CD4-positive, alpha-beta T cell (primary cell): ENCODE measurements around the gene KARS1. TPM values are rescaled to one million over a fixed set of nuclear protein-coding genes. Genes with fewer than 3 reads are reported as not detected.

Experiments
- ATAC-seq: fragments of 200-7000 bp; cut with Tn5 transposase; one replicate; pipeline ENCODE4 v1.10.0; 2022; ENCODE audit warnings: mild to moderate bottlenecking; ENCODE audit not compliant: poor library complexity
- CTCF ChIA-PET: fragments of 350-600 bp; sonication (Branson Sonifier 250); formaldehyde crosslinking; loops from one replicate; lab custom pipeline; 2021; ENCODE audit warnings: antibody characterized with exemption, inconsistent platforms; lab: Charles Lee
- POLR2A ChIA-PET: fragments of 350-600 bp; sonication (Branson Sonifier 250); formaldehyde crosslinking; loops from one replicate; lab custom pipeline; 2021; ENCODE audit warnings: antibody characterized with exemption, inconsistent platforms; lab: Charles Lee
- DNase-seq, 14 experiments: peaks; one replicate each; pipeline ENCODE4 v3.0.0-alpha.2; 2013 to 2020; ENCODE audit warnings: mixed read lengths in 2 of 14
- H3K27ac ChIP-seq, 2 donors: one replicate each; pipeline versions ENCODE4 v1.5.1 to v1.7.0; 2013; ENCODE audit warnings: low read length in 2 of 2, low read depth in 1 of 2, mild to moderate bottlenecking in 1 of 2
- H3K27me3 ChIP-seq, 2 experiments: 1 replicate in 1 of 2; 2 replicates in 1 of 2; pipeline versions ENCODE4 v1.6.1 to v1.7.0; 2013; ENCODE audit warnings: low read length in 2 of 2, control low read depth in 1 of 2, mild to moderate bottlenecking in 1 of 2, moderate library complexity in 1 of 2; ENCODE audit not compliant: insufficient read depth in 2 of 2, control insufficient read depth in 1 of 2
- H3K36me3 ChIP-seq: one replicate; pipeline ENCODE4 v1.6.1; 2013; ENCODE audit warnings: low read length, control low read depth; ENCODE audit not compliant: insufficient read depth
- H3K4me1 ChIP-seq: one replicate; pipeline ENCODE4 v1.6.1; 2013; ENCODE audit warnings: low read length, control low read depth; ENCODE audit not compliant: insufficient read depth
- H3K4me3 ChIP-seq: one replicate; pipeline ENCODE4 v1.5.1; 2013; ENCODE audit warnings: mild to moderate bottlenecking, low read length, moderate library complexity
- H3K9me3 ChIP-seq, 2 experiments: 1 replicate in 1 of 2; 2 replicates in 1 of 2; pipeline versions ENCODE4 v1.6.1 to v1.7.0; 2013; ENCODE audit warnings: low read length in 2 of 2, mild to moderate bottlenecking in 2 of 2, control low read depth in 1 of 2, moderate library complexity in 1 of 2; ENCODE audit not compliant: control insufficient read depth in 1 of 2, insufficient read depth in 1 of 2
- H3K27ac Mint-ChIP-seq: one replicate; pipeline ENCODE4 v1.8.0; 2020; ENCODE audit warnings: mixed read lengths
- H3K27me3 Mint-ChIP-seq: one replicate; pipeline ENCODE4 v1.8.0; 2021; ENCODE audit warnings: mixed read lengths
- H3K36me3 Mint-ChIP-seq: one replicate; pipeline ENCODE4 v1.8.0; 2021; ENCODE audit warnings: low read depth, mixed read lengths
- H3K4me1 Mint-ChIP-seq: one replicate; pipeline ENCODE4 v1.8.0; 2021; ENCODE audit warnings: low read depth, mixed read lengths
- H3K4me3 Mint-ChIP-seq: one replicate; pipeline ENCODE4 v1.8.0; 2020; ENCODE audit warnings: mild to moderate bottlenecking, mixed read lengths
- H3K9me3 Mint-ChIP-seq: one replicate; pipeline ENCODE4 v1.8.0; 2020; ENCODE audit warnings: mixed read lengths
- CTCF ChIP-seq: fragments of 200-600 bp; IDR thresholded peaks from one replicate; pipeline ENCODE4 v1.8.0; 2022; ENCODE audit warnings: antibody characterized with exemption, mild to moderate bottlenecking
- intact Hi-C, 2 experiments: fragments of 100-400 bp; cut with DNase I in 1 of 2; cut with micrococcal nuclease in 1 of 2; formaldehyde crosslinking; loops; one replicate each; pipeline versions ENCODE4 v1.15.1 to v1.9.0; 2023 to 2025; cut with DNase I, micrococcal nuclease
- total RNA-seq, 174 experiments: library from RNA in 2 of 174; stranded (reverse) in 2 of 174; gene quantifications; one replicate each; pipeline ENCODE4 v1.2.3 and lab custom pipeline; 2021 to 2026

The KARS1 gene
- total RNA-seq, 2 experiments from 2014 or later = 151 to 153 TPM

DNA sequence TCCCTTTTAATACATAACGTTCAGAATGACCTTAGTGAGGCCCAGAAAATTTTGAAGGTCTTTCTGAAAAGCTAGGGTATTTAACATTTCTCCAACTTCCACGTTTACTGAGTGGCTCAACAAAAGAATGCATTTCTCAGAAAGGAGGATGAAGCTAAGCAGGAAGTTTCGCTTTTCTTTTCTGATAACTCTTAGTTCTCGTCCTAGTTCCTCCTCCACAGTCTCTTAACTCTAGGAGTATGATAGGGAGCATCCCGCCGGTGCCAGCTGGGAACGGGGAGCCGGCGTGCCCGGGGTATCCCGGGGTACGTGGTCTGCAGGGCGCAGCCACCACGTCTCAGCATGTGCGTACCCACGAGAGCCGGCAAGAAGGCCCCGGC is 363 bp downstream of the KARS1 start:
- Histone ChIP-seq H3K9me3 (no peaks in the 10 kb centered on the region), H3K4me3 (peak overlapping the region; percentile 82), H3K4me1 (peaks cover 46% of the 10 kb centered on the region), H3K27ac (peak overlapping the region; percentile 95 to 96), H3K27me3 (no peaks in the 10 kb centered on the region), H3K36me3 (peaks cover 27% of the 10 kb centered on the region)
- Mint-ChIP-seq H3K36me3 (peaks cover 77% of the 10 kb centered on the region), H3K4me1 (peaks cover 67% of the 10 kb centered on the region), H3K4me3 (peak overlapping the region; percentile 98), H3K9me3 (no peaks in the 10 kb centered on the region), H3K27me3 (no peaks in the 10 kb centered on the region), H3K27ac (peak overlapping the region; percentile 100)
- DNase-seq = peak in 1 of 14 experiments; percentile 26
- POLR2A ChIA-PET = interaction anchor here (0.6 to 6.0 kb wide), 27 partner anchors 9 to 1565 kb away, joined by 3 to 239 read pairs (median 10); partner anchors contain the start of genes ADAT1, CFDP1, GABARAPL2 and MON1B
- peak; percentile 3 for ATAC-seq
- CTCF ChIA-PET = interaction anchor here (0.9 to 3.5 kb wide), 2 partner anchors 25 to 129 kb away, joined by 5 to 15 read pairs; partner anchors contain the start of gene ADAT1
- no peak for TF ChIP-seq CTCF
- intact Hi-C loops = loop anchor here (1.0 to 10.0 kb wide), 8 partner anchors 24 to 1545 kb away; partner anchors contain the start of genes ADAT1 (in 2 of the 2), GABARAPL2 (in 2 of the 2), MON1B (in 1 of the 2) and RFWD3 (in 1 of the 2)

GRCh38 chr16:75644240-75645012 is 3.0 kb downstream of the KARS1 start:
- ATAC-seq = no peak
- intact Hi-C loops = loop anchor here (1.0 to 10.0 kb wide), 6 partner anchors 77 to 1548 kb away; partner anchors contain the start of genes GABARAPL2 (in 1 of the 2), MON1B (in 1 of the 2), RFWD3 (in 1 of the 2) and TMEM170A (in 1 of the 2)
- ChIA-PET POLR2A (no interaction called here), CTCF (interaction anchor here (1.4 kb wide), 1 partner anchor 21 kb away, joined by 3 read pairs; the partner anchor contains the start of gene ADAT1)
- TF ChIP-seq CTCF = no peak
- Histone ChIP-seq H3K36me3 (peaks cover 53% of the 10 kb centered on the region), H3K27me3 (no peaks in the 10 kb centered on the region), H3K27ac (peak overlapping the region in 1 of 2 donors; percentile 38), H3K4me1 (peaks cover 34% of the 10 kb centered on the region), H3K4me3 (peak overlapping the region; percentile 0), H3K9me3 (no peaks in the 10 kb centered on the region)
- Mint-ChIP-seq H3K27me3 (no peaks in the 10 kb centered on the region), H3K9me3 (no peaks in the 10 kb centered on the region), H3K36me3 (peaks cover 81% of the 10 kb centered on the region), H3K4me1 (peaks cover 48% of the 10 kb centered on the region), H3K27ac (peak overlapping the region; percentile 80), H3K4me3 (peak overlapping the region; percentile 86)
- peak in 3 of 14 experiments; percentile 66 to 73 (median 73) for DNase-seq

- DNase-seq (no peak), ATAC-seq (no peak)
- H3K4me1 Mint-ChIP-seq = peaks cover 35% of the 10 kb centered on the region
- peaks cover 96% of the 10 kb centered on the region for H3K36me3 Mint-ChIP-seq
- H3K36me3 ChIP-seq = peaks cover 85% of the 10 kb centered on the region
- no peak for TF ChIP-seq CTCF
- no peak overlapping the region for H3K4me3 Mint-ChIP-seq
- no peak overlapping the region for H3K27ac ChIP-seq
- H3K4me3 ChIP-seq = no peak overlapping the region
- POLR2A ChIA-PET = interaction anchor here (1.3 kb wide), 1 partner anchor 10 kb away, joined by 4 read pairs; no protein-coding TSS in a partner anchor
- no peaks in the 10 kb centered on the region for H3K9me3 ChIP-seq
- intact Hi-C loops = loop anchor here in 1 of 2 experiments (10.0 kb wide), 1 partner anchor 976 kb away; the partner anchor contains the start of gene RFWD3
- no peaks in the 10 kb centered on the region for H3K27me3 Mint-ChIP-seq
- peaks cover 20% of the 10 kb centered on the region for H3K4me1 ChIP-seq
- H3K27ac Mint-ChIP-seq = no peak overlapping the region
- H3K9me3 Mint-ChIP-seq = no peaks in the 10 kb centered on the region
- H3K27me3 ChIP-seq = no peaks in the 10 kb centered on the region
- CTCF ChIA-PET = no interaction called here
Observed at GRCh38 chr16:75640598-75640997, 6.9 kb downstream of the KARS1 start.
